Lung (tissue), 12 donors: ENCODE results near the gene MAPKAP1. TPM values are rescaled to one million over a fixed set of nuclear protein-coding genes. Genes with fewer than 3 reads are reported as not detected.
"Not testable (repeated sequence)": the region's sequence is repeated elsewhere in the genome, so short reads cannot be mapped to it uniquely, and the experiment has no call there.

Source experiments
- ATAC-seq: fragments of 200-7000 bp; cut with Tn5 transposase; one replicate; pipeline ENCODE4 v1.9.1; 2020; ENCODE audit warnings: moderate number of reproducible peaks; ENCODE audit not compliant: insufficient read depth, low FRiP score
- DNase-seq, 3 donors: peaks; one replicate each; pipeline ENCODE4 v3.0.0-alpha.2; 2013 to 2017
- H3K27ac ChIP-seq, 2 donors: one replicate each; pipeline ENCODE4 v1.5.1; 2013; ENCODE audit warnings: mild to moderate bottlenecking in 2 of 2, moderate library complexity in 2 of 2, control low read depth in 1 of 2, inconsistent platforms in 1 of 2, low read depth in 1 of 2, low read length in 1 of 2
- H3K27me3 ChIP-seq, 3 donors: one replicate each; pipeline ENCODE4 v1.5.1; 2013; ENCODE audit warnings: low read length in 2 of 3; ENCODE audit not compliant: control insufficient read depth in 3 of 3, insufficient read depth in 3 of 3
- H3K36me3 ChIP-seq, 4 donors: one replicate each; pipeline ENCODE4 v1.5.1; 2013; ENCODE audit warnings: low read length in 4 of 4, mild to moderate bottlenecking in 1 of 4, moderate library complexity in 1 of 4; ENCODE audit not compliant: control insufficient read depth in 4 of 4, insufficient read depth in 4 of 4
- H3K4me1 ChIP-seq, 5 donors: one replicate each; pipeline ENCODE4 v1.5.1; 2013; ENCODE audit warnings: low read length in 5 of 5, mild to moderate bottlenecking in 2 of 5, moderate library complexity in 1 of 5; ENCODE audit not compliant: control insufficient read depth in 5 of 5, insufficient read depth in 5 of 5
- H3K4me3 ChIP-seq: one replicate; pipeline ENCODE4 v1.5.1; 2013; ENCODE audit warnings: mild to moderate bottlenecking, control low read depth, moderate library complexity
- H3K9ac ChIP-seq, 2 donors: one replicate each; pipeline ENCODE4 v1.5.1; 2013; ENCODE audit warnings: low read length in 2 of 2, control low read depth in 1 of 2; ENCODE audit not compliant: insufficient read depth in 1 of 2
- H3K9me3 ChIP-seq, 4 donors: one replicate each; pipeline ENCODE4 v1.5.1; 2013; ENCODE audit warnings: low read length in 3 of 4, mild to moderate bottlenecking in 1 of 4, moderate library complexity in 1 of 4; ENCODE audit not compliant: control insufficient read depth in 4 of 4, insufficient read depth in 3 of 4
- CTCF ChIP-seq: IDR thresholded peaks from 2 replicates; pipeline ENCODE4 v1.5.1; 2012; ENCODE audit warnings: mild to moderate bottlenecking; ENCODE audit errors: control extremely low read depth, extremely low read depth
- WGBS, 2 donors: extraction: QIAGEN DNeasy Blood & Tissue Kit; methylation state at CpG; one replicate each; pipeline ENCODE4 v1.1.7; 2013; 5-methylcytosine and 5-hydroxymethylcytosine counted together
- polyA plus RNA-seq, 2 donors: library from polyadenylated mRNA; stranded (reverse); fragments of 200-250 nt; gene quantifications; one replicate each; pipeline ENCODE4 v1.2.1, GENCODE V29; 2013
- total RNA-seq, 2 donors: library from RNA; depleted of rRNA in 1 of 2; stranded (reverse); fragments of >200 nt in 1 of 2; gene quantifications; one replicate each; pipeline ENCODE4 v1.2.1, GENCODE V29; 2014 to 2021
- donor health status: control.
- donor health status: control.
- donor health status: Bipolar disorder and iron deficiency.
- donor health status: healthy.
- donor health status: DM: yes; HTN: yes; CAD: no.

Gene MAPKAP1
- total and polyA plus RNA-seq, 4 donors = 53.0 to 83.3 (median 66.7) TPM

- H3K9me3 ChIP-seq = no peaks in the 10 kb centered on the region
- no peak overlapping the region for H3K27ac ChIP-seq
- no peak overlapping the region for H3K4me3 ChIP-seq
- H3K9ac ChIP-seq = no peak overlapping the region
- no peak for TF ChIP-seq CTCF
- DNase-seq (no peak), ATAC-seq (no peak)
- WGBS, 2 donors = 87 to 95% methylated on average over 2 of the region's 2 CpGs
- no peaks in the 10 kb centered on the region for H3K27me3 ChIP-seq
- H3K4me1 ChIP-seq = peaks cover 0 to 15% (median under 1%) of the 10 kb centered on the region in 5 donors
- peaks cover 0 to 2% (median 0%) of the 10 kb centered on the region in 4 donors for H3K36me3 ChIP-seq
Measured at GRCh38 chr9:125700791-125701190, 6.2 kb downstream of the MAPKAP1 start.

GRCh38 chr9:125699870-125700269, 7.1 kb downstream of the MAPKAP1 start:
- WGBS, 2 donors = 81 to 95% methylated on average over 3 of the region's 3 CpGs
- H3K9ac ChIP-seq = no peak overlapping the region
- no peak for TF ChIP-seq CTCF
- ATAC-seq = no peak
- no peaks in the 10 kb centered on the region for H3K27me3 ChIP-seq
- H3K4me3 ChIP-seq = no peak overlapping the region
- no peak overlapping the region for H3K27ac ChIP-seq
- peaks cover 0 to 15% (median 0%) of the 10 kb centered on the region in 5 donors for H3K4me1 ChIP-seq
- no peak for DNase-seq
- H3K36me3 ChIP-seq = peaks cover 0 to 2% (median 0%) of the 10 kb centered on the region in 4 donors
- H3K9me3 ChIP-seq = no peaks in the 10 kb centered on the region

- ATAC-seq (no peak), DNase-seq (no peak)
- no peak for TF ChIP-seq CTCF
- H3K9me3 ChIP-seq = no peaks in the 10 kb centered on the region
- H3K36me3 ChIP-seq = no peaks in the 10 kb centered on the region
- no peak overlapping the region for H3K9ac ChIP-seq
- no peak overlapping the region for H3K4me3 ChIP-seq
- no peaks in the 10 kb centered on the region for H3K27me3 ChIP-seq
- H3K4me1 ChIP-seq = peaks cover 0 to 14% (median 2%) of the 10 kb centered on the region in 5 donors
- WGBS, 2 donors = 62 to 71% methylated on average over 6 of the region's 6 CpGs
- H3K27ac ChIP-seq = no peak overlapping the region
Measured at GRCh38 chr9:125696106-125696647, 10.8 kb downstream of the MAPKAP1 start.

- not testable (repeated sequence) for H3K27me3 ChIP-seq, H3K36me3 ChIP-seq, H3K4me3 ChIP-seq, ATAC-seq, H3K9ac ChIP-seq, H3K27ac ChIP-seq, DNase-seq, H3K9me3 ChIP-seq
- H3K4me1 ChIP-seq = peaks cover 0 to 11% (median 2%) of the 10 kb centered on the region in 5 donors
- 63 to 76% methylated on average over 8 of the region's 8 CpGs for WGBS, 2 donors
Measured at GRCh38 chr9:125695548-125695947, 11.5 kb downstream of the MAPKAP1 start.
